Endodermal cell (in vitro differentiated cells): ENCODE measurements around the gene ZNF605. TPM values are rescaled to one million over a fixed set of nuclear protein-coding genes. Genes with fewer than 3 reads are reported as not detected.
"Not testable (repeated sequence)": the region's sequence is repeated elsewhere in the genome, so short reads cannot be mapped to it uniquely, and the experiment has no call there.

Experiments used
- DNase-seq: peaks from one replicate; pipeline ENCODE4 v3.0.0-alpha.2; 2017
- H3K27ac ChIP-seq: 2 replicates; pipeline ENCODE4 v1.5.1; 2013; ENCODE audit warnings: mild to moderate bottlenecking, low read depth, low read length, moderate library complexity
- H3K27me3 ChIP-seq: 2 replicates; pipeline ENCODE4 v1.6.1; 2013; ENCODE audit warnings: mild to moderate bottlenecking, low read length, moderate library complexity; ENCODE audit not compliant: insufficient read depth, control insufficient read depth, poor library complexity, severe bottlenecking
- H3K36me3 ChIP-seq: 2 replicates; pipeline ENCODE4 v1.7.0; 2013; ENCODE audit warnings: mild to moderate bottlenecking, low read length, moderate library complexity; ENCODE audit not compliant: control insufficient read depth, insufficient read depth
- H3K4me1 ChIP-seq: one replicate; pipeline ENCODE4 v1.7.0; 2013; ENCODE audit warnings: low read length; ENCODE audit not compliant: control insufficient read depth, insufficient read depth
- H3K4me3 ChIP-seq: 2 replicates; pipeline ENCODE4 v1.5.1; 2013; ENCODE audit warnings: mild to moderate bottlenecking, low read length, moderate library complexity
- H3K9ac ChIP-seq: 2 replicates; pipeline ENCODE4 v1.6.1; 2013; ENCODE audit warnings: mild to moderate bottlenecking, low read length, moderate library complexity; ENCODE audit not compliant: poor library complexity, severe bottlenecking; ENCODE audit errors: extremely low read depth
- H3K9me3 ChIP-seq: 2 replicates; pipeline ENCODE4 v1.6.1; 2013; ENCODE audit warnings: mild to moderate bottlenecking, low read length, moderate library complexity; ENCODE audit not compliant: control insufficient read depth
- H3K27ac Mint-ChIP-seq: 2 replicates; pipeline ENCODE4 v1.8.0; 2020; ENCODE audit warnings: mixed read lengths
- H3K27me3 Mint-ChIP-seq: 2 replicates; pipeline ENCODE4 v1.8.0; 2021; ENCODE audit warnings: mild to moderate bottlenecking, mixed read lengths; ENCODE audit not compliant: insufficient read depth
- H3K36me3 Mint-ChIP-seq: 2 replicates; pipeline ENCODE4 v1.8.0; 2020; ENCODE audit warnings: low read depth, mixed read lengths
- H3K4me1 Mint-ChIP-seq: 2 replicates; pipeline ENCODE4 v1.8.0; 2020; ENCODE audit warnings: mixed read lengths
- H3K4me3 Mint-ChIP-seq: 2 replicates; pipeline ENCODE4 v1.8.0; 2020; ENCODE audit warnings: mild to moderate bottlenecking, moderate library complexity, mixed read lengths
- H3K9me3 Mint-ChIP-seq: 2 replicates; pipeline ENCODE4 v1.8.0; 2020; ENCODE audit warnings: mild to moderate bottlenecking, mixed read lengths
- CTCF ChIP-seq: fragments of 200-600 bp; sonication (generic); conservative IDR thresholded peaks from 2 replicates; pipeline ENCODE4 v1.5.0; 2021; ENCODE audit warnings: antibody characterized with exemption, mild to moderate bottlenecking
- WGBS, 2 experiments: methylation state at CpG; one replicate each; pipeline versions ENCODE4 v1.1.5 to v1.1.7; 2013; ENCODE audit warnings: missing lambda C conversion rate in 2 of 2, mixed read lengths in 1 of 2; ENCODE audit not compliant: insufficient coverage in 1 of 2, insufficient read length in 1 of 2; 5-methylcytosine and 5-hydroxymethylcytosine counted together
- total RNA-seq, 2 donors: library from RNA; stranded (reverse); fragmentation: NEBNext Ultra II Directional in 1 of 2; extraction: Animal tissue kit (Norgen Biotek cat#: 25700) in 1 of 2; gene quantifications; 2 replicates in 1 of 2; 3 replicates in 1 of 2; pipeline ENCODE4 v1.2.1, GENCODE V29; 2021

The ZNF605 gene
- total RNA-seq, 2 donors from 2014 or later = 12.8 to 25.8 TPM

- peak within 1 kb of the TSS; percentile 97 for H3K4me3 ChIP-seq
- peak within 1 kb of the TSS; percentile 92 for H3K27ac Mint-ChIP-seq
- TF ChIP-seq CTCF = no peak
- peaks cover 11% of the 10 kb centered on the region for H3K4me1 Mint-ChIP-seq
- H3K9ac ChIP-seq = peak within 1 kb of the TSS; percentile 74
- peak; percentile 98 for DNase-seq
- 3 to 22% methylated on average over 19 to 76 of the region's 76 CpGs for WGBS, 2 experiments
- H3K9me3 Mint-ChIP-seq = peaks cover 64% of the 10 kb centered on the region
- peak within 1 kb of the TSS; percentile 87 for H3K4me3 Mint-ChIP-seq
- no peaks in the 10 kb centered on the region for H3K27me3 ChIP-seq
- no peak within 1 kb of the TSS for H3K27ac ChIP-seq
- no peaks in the 10 kb centered on the region for H3K4me1 ChIP-seq
- peaks cover 17% of the 10 kb centered on the region for H3K36me3 ChIP-seq
- H3K27me3 Mint-ChIP-seq = no peaks in the 10 kb centered on the region
- peaks cover 39% of the 10 kb centered on the region for H3K36me3 Mint-ChIP-seq
- H3K9me3 ChIP-seq = peaks cover 65% of the 10 kb centered on the region
Measured at GRCh38 chr12:132986001-132986884, 30.1 kb upstream of the ZNF605 start, which contains the start of gene ZNF26. TSS of gene ZNF26 (plus strand) at chr12:132986367. CDS start at chr12:132986841, 474 bp downstream.

GRCh38 chr12:132976870-132977269 is 20.8 kb upstream of the ZNF605 start:
- H3K9ac ChIP-seq, H3K27ac Mint-ChIP-seq, H3K27me3 Mint-ChIP-seq, H3K36me3 Mint-ChIP-seq, H3K4me3 ChIP-seq, H3K36me3 ChIP-seq, H3K27me3 ChIP-seq, H3K4me1 Mint-ChIP-seq, H3K4me1 ChIP-seq, H3K27ac ChIP-seq, H3K4me3 Mint-ChIP-seq: not testable (repeated sequence)
- peaks cover 73% of the 10 kb centered on the region for H3K9me3 Mint-ChIP-seq
- 53 to 63% methylated on average over 10 to 13 of the region's 13 CpGs for WGBS, 2 experiments
- H3K9me3 ChIP-seq = peaks cover 70% of the 10 kb centered on the region
- TF ChIP-seq CTCF = peak; percentile 68
- DNase-seq = peak; percentile 90

- no peak overlapping the region for H3K27ac ChIP-seq
- no peak overlapping the region for H3K4me3 ChIP-seq
- Mint-ChIP-seq H3K27ac (no peak overlapping the region), H3K9me3 (peaks cover 79% of the 10 kb centered on the region), H3K4me3 (no peak overlapping the region), H3K36me3 (peaks cover 3% of the 10 kb centered on the region), H3K27me3 (peaks cover 1% of the 10 kb centered on the region), H3K4me1 (no peaks in the 10 kb centered on the region)
- H3K36me3 ChIP-seq = no peaks in the 10 kb centered on the region
- DNase-seq = no peak
- no peak overlapping the region for H3K9ac ChIP-seq
- 17% methylated on average over 1 of the region's 1 CpG; no CpG with 5 or more reads in 1 of the 2 experiments for WGBS, 2 experiments
- TF ChIP-seq CTCF = no peak
- no peaks in the 10 kb centered on the region for H3K4me1 ChIP-seq
- no peaks in the 10 kb centered on the region for H3K27me3 ChIP-seq
- H3K9me3 ChIP-seq = peaks cover 38% of the 10 kb centered on the region
Measured at GRCh38 chr12:132972374-132972773, 16.3 kb upstream of the ZNF605 start.
